GM18868 (cell line): Measurements from ENCODE around the gene EIF6.

Experiments
- ATAC-seq: cut with Tn5 transposase; IDR thresholded peaks from one replicate; pipeline ENCODE4 v1.9.1; 2021; ENCODE audit warnings: mild to moderate bottlenecking, moderate library complexity; ENCODE audit not compliant: unreplicated experiment

EIF6 gene

DNA sequence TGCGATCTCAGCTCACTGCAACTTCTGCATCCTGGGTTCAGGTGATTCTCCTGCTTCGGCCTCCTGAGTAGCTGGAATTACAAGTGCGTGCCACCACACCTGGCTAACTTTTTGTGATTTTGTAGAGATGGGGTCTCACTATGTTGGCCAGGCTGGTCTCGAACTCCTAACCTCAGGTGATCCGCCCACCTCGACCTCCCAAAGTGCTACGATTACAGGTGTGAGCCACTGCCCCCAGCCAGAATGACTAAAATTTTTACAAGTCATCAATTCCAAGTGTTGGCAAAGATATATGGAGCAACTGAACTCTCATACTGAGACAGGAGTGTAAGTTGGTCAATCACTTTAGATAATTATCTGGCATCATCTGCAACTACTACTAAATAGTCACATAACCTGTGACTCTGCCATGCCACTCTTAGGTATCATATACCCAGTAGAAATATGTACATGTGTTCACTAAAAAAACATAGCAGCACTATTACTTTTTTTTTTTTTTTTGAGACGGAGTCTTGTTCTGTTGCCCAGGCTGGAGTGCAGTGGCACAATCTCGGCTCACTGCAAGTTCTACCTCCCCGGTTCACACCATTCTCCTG lies 3.0 kb downstream of the EIF6 start:
- ATAC-seq: no peak

DNA sequence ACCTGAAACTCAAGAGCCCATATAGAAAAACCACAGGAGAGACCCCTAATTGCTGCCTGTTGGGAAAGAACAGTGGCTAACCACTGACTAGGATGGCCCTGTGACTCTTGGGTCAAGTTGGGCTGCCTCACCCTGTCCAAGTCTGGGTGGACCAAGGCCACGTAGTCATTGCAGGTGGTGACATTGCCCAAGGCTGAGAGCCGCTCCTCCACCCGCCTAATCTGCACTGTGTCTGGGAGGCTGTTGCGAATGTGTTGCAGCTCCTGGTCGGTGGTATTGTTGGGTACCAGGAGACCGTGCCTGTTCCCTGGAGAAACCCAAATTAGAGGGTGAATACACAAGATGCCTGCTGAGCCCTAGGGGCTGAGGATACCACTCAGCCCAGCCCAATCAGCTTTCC lies 4.0 kb downstream of the EIF6 start:
- ATAC-seq: no peak

DNA sequence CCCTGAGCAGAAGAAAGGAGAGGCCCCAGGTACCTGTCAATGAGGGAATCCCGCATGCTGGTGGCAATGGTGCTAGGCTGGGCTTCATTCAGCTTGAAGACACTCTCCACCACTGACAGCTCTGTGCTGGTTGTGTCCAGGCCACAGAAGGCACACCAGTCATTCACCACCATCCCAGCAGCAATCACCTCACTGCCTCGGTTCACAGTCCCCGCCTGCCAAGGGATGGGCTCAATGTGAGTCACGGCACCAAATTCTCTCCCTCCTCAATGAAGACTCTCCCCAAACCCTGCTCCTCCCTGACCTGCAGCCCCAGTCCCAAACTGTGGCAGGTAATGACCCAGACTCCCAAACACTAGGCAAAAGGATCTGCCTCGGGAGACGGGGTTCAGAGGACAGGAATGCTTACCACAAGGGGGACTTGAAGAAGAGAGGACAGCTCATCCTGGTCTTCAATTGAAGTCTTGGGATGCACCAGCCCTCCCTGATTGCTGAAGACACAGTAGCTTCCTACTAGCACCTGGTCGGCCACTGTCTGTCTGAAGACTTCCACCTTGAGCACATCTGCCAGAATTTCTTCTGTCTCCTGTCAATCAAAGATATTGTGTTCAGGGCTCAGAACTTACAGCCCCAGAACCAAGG lies 4.9 kb downstream of the EIF6 start:
- ATAC-seq: no peak

- ATAC-seq: no peak
These were observed 5.5 kb downstream of the EIF6 start for GRCh38 chr20:35279040-35279439.

DNA sequence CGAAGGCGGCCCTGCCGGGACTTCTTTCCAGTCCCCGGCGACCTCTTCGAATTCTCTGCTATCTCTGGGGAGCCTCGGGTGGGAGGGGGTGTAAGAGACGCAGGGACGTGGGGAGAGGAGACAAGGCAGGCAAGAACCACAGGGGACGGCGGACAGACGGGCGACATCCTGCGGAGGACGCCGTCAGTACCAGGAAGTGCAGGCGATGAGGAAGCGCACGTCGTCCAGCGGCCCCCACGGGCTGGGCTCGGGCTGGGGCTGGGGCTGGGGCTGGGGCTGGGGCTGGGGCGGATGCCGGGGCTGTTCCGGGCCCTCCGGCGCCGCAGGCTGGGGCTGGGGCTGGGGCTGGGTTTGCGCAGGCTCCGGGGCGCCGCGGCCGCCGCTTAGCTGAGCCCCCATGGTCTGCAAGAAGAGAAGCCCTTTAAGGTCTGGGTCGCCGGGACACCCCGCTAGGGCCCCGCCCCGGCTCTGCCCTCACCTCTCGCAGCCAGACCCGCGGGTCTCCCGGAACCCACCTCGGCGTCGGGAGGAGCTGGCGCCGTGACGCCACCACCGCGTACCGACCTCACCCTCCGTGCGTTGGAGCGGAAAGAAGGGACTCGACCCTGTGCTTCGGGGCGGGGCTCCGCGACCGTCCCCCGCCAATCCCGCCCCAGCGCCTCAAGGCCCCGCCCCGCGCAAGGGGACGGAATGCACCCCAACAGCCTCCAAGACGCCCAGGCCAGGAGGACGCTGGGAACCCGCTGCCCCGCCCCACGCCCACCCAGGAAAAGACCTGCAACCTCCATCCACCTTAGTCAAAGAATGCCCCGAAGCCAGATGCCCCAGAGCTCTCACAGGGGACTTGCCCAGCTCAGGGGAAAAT lies 6.8 kb downstream of the EIF6 start, which contains the start of gene MMP24OS:
Gene MMP24OS (minus strand): TSS at position 592 of the 865 bp plus-strand sequence. CDS start 193 bp downstream, at position 399.
- peak; percentile 82 for ATAC-seq

DNA sequence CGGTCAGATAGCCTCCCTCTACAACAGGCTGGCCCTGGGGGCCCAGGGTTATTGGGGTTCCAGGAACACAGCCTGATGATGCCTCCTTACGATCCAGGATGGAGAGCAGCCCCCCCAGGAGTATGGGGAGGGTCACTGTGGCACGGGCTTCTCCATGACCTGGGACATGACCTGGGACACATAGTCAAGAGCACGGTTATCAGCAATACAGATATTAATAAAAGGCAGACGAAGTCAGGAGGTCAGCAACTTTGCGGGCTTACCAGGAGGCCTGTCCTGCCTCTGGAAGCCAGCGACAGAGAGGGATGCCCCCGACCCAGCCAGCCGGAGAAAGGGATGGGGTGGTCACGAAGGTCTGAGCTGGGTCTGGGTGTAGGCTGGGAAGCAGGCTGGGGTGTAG lies 7.4 kb downstream of the EIF6 start:
- no peak for ATAC-seq

- no peak for ATAC-seq
These were observed 8.2 kb downstream of the EIF6 start for GRCh38 chr20:35276408-35276807.

DNA sequence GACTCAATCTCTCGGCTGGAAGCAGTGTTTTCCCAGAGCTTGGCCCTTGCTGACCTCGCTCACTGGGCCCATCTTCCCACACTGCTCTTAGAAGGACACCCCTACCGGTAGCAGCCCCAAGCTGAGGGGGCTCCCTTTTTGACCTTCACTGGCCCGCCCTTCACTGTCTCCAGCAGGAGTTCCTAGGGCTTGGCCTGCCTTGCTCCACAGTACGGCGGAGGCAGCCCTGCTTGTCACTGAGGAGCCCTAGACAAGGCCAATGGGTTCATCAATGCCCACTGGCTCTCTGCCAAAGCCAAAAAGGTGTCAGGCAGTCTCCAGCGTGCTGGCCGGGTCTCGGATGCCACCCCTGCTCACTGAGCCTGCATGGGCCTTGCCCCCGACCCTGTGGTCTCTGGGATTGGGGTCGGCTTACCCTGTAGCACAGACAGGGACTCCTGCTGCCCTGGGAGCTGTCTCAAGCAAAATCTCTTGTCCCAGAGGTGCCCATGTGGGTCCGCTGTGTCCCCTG lies 8.8 kb downstream of the EIF6 start:
- ATAC-seq: no peak

DNA sequence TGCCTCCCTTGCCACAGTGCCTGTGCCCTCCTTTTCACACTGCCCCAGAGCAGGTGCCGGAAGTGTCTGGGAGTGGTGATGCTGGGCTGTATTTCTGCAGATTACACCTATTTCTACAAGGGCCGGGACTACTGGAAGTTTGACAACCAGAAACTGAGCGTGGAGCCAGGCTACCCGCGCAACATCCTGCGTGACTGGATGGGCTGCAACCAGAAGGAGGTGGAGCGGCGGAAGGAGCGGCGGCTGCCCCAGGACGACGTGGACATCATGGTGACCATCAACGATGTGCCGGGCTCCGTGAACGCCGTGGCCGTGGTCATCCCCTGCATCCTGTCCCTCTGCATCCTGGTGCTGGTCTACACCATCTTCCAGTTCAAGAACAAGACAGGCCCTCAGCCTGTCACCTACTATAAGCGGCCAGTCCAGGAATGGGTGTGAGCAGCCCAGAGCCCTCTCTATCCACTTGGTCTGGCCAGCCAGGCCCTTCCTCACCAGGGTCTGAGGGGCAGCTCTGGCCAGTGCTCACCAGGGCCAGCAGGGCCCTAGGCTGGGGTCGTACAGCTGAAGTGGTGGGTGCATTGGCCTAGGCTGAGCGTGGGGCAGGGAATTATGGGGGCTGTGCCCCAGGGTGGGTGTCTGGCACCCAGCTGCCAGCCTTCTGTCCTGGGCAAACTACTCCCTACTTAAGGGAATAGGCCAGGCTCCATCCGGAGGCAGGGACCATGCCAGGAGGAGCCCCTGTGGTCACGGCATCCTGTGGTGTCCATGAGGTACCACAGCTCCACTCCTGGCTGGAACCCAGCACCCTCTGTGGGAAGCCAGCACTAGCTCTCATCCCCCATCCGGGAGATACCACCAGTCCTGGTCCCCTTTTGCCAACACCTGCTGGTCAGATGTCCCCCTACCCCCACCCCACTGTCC lies 10.1 kb downstream of the EIF6 start:
- ATAC-seq: no peak

DNA sequence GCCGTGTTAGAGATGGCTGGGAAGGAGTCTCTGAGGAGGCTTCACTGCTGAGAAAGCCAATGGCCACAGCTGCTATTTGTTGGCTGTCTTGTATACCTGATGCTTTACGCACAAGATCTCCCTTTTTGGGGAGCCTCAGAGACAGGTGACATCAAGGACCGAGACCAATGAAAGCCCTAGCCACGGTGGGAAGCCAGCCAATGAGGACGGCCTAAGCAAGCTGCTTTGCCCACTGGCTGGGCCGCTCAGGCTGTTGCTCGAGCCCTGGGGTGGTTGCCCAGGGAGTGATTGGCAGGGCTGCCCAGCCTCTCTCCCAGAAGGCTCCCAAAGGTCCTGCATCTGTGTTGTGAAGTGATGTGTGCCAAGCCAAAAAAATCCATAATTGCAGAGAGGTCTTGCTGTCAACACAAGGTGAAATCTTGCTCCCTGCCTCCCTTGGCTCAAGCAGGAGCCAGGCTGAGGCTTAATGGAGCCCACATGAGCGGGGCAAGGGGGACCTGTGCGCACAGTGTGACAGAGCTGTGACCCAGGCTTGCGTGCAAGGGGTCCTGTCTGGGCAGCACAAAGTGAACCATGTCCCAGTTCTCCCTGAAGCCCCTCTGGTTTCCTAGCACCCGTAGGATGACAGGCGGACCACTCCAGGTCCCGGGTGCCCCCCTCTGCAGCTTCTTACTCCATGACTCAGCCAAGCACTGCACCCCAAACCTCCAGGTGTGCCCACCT lies 11.0 kb downstream of the EIF6 start:
- no peak for ATAC-seq

DNA sequence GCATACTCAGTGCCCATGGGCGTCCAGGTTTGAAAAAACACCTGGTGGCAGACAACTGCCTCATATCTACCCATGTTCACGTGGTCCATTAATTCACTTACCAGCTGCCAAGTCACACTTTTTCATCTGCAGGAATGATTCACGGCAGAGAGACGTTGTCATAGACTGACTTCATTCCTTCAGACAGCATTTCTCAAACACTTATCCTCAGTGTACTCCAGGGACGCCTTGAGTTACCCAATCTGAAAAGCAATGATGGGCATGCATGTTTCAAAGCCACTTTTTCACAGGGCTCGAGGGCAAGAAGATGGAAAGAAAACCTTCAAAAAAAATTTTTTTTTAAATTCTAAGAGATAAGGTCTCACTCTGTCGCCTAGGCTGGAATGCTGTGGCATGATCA lies 12.7 kb downstream of the EIF6 start:
- ATAC-seq: no peak

DNA sequence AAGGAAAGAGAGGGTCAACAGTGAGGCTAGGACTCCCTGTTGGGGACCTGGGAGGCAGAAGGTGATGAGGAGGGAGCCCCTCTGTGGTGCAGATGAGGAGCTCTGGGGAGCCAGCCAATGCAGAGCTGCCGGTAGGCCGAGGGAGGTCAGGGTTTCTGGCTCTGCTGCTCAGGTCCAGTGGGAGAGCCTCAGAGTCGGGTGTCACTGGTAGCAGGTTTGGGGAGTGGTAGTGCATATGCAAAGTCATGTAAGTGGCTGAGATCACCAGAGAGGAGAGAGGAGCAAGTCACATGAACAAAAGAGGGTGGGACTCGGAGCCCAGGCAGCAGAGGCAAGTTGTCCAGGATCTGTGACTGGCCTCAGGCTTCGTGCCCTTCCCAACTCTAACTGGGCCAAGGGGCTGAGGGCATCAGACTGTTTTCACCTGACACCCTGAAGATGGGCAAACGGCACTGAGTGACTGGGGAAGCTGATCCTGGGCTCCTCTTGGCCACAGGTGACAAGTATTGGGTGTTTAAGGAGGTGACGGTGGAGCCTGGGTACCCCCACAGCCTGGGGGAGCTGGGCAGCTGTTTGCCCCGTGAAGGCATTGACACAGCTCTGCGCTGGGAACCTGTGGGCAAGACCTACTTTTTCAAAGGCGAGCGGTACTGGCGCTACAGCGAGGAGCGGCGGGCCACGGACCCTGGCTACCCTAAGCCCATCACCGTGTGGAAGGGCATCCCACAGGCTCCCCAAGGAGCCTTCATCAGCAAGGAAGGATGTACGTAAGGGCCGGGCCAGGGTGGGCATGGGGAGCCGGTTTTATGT lies 13.3 kb downstream of the EIF6 start:
- no peak for ATAC-seq

- ATAC-seq: no peak
These were observed 14.3 kb downstream of the EIF6 start for GRCh38 chr20:35270021-35270902.

- no peak for ATAC-seq
These were observed 15.4 kb downstream of the EIF6 start for GRCh38 chr20:35269055-35269781.

GRCh38 chr20:35267092-35267491 lies 17.5 kb downstream of the EIF6 start:
- no peak for ATAC-seq

GRCh38 chr20:35264755-35265154 lies 19.8 kb downstream of the EIF6 start:
- no peak for ATAC-seq

DNA sequence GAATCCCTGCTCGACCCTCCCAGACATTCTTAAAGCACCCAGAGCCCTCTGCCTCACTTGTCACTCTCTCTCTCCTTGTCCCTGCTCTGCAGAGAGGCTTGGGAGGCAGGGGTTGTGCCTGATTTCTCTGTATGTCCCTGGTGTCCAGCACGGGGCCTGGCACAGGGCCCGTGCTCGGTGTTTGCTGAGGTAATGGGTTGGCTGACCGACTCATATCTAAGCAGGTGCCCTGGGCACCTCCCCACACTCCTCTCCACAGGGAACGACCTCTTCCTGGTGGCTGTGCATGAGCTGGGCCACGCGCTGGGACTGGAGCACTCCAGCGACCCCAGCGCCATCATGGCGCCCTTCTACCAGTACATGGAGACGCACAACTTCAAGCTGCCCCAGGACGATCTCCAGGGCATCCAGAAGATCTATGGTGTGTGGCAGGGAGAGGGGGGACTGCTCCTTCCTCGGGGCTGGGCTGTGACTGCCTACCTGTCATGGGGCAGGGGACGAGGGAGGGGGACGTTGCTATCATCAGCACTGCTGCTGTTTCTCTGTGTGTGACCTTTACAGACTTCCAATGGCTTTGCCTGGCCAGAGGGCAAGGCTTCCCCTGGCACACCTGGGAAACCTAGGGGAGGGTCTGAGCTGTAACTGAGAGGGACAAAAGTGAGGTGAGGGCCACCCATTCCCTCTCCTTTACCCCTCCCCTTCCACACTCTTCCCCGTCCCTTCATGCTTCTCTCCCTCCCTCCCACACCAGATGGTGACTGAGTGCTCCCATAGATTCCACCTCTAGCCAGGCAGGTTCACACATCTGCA lies 20.8 kb downstream of the EIF6 start:
- ATAC-seq: no peak
